OCI-LY7 (cell line): ENCODE results near the gene FOXD1. TPM values are rescaled to one million over a fixed set of nuclear protein-coding genes. Genes with fewer than 3 reads are reported as not detected.

Source experiments
- BruUV-seq: library from RNA; stranded (reverse); fragments of 400-500 nt; replicated peaks from 2 replicates; lab custom pipeline; 2021; lab: Mats Ljungman, UMichigan
- CTCF ChIA-PET: fragments of 300-600 bp; sonication (Branson Sonifier 250); formaldehyde crosslinking; loops from one replicate; lab custom pipeline; 2022; ENCODE audit warnings: antibody characterized with exemption; ENCODE audit not compliant: unreplicated experiment; lab: Charles Lee
- POLR2A ChIA-PET: fragments of 300-600 bp; sonication (Branson Sonifier 250); formaldehyde crosslinking; loops from one replicate; lab custom pipeline; 2022; ENCODE audit warnings: antibody characterized with exemption; lab: Charles Lee
- DNase-seq: peaks from one replicate; pipeline ENCODE4 v3.0.0-alpha.2; 2015; ENCODE audit warnings: low spot score
- H2AFZ ChIP-seq: fragments of 200-600 bp; sonication (generic), shearing (Covaris generic); 2 replicates; pipeline ENCODE4 v1.6.1; 2014; ENCODE audit warnings: mild to moderate bottlenecking, antibody characterized with exemption, low read length, moderate library complexity
- H3K27ac ChIP-seq: fragments of 200-600 bp; sonication (generic); 2 replicates; pipeline ENCODE4 v1.5.1; 2014; ENCODE audit warnings: mixed run types, low read depth, mild to moderate bottlenecking, moderate library complexity, low read length, inconsistent platforms; ENCODE audit not compliant: poor library complexity, severe bottlenecking
- H3K36me3 ChIP-seq: fragments of 200-600 bp; sonication (generic); 2 replicates; pipeline ENCODE4 v1.6.1; 2014; ENCODE audit warnings: mild to moderate bottlenecking, antibody characterized with exemption, low read length, moderate library complexity, mixed read lengths; ENCODE audit not compliant: insufficient read depth
- H3K4me1 ChIP-seq: fragments of 200-600 bp; sonication (generic); 2 replicates; pipeline ENCODE4 v1.5.1; 2014; ENCODE audit warnings: mild to moderate bottlenecking, low read length; ENCODE audit not compliant: insufficient read depth, poor library complexity, severe bottlenecking
- H3K4me2 ChIP-seq: fragments of 200-600 bp; sonication (generic); 2 replicates; pipeline ENCODE4 v1.6.1; 2014; ENCODE audit warnings: mild to moderate bottlenecking, low read length
- H3K4me3 ChIP-seq: fragments of 200-600 bp; sonication (generic); 2 replicates; pipeline ENCODE4 v1.5.1; 2014; ENCODE audit warnings: mild to moderate bottlenecking, low read depth, low read length; ENCODE audit not compliant: poor library complexity, severe bottlenecking
- H3K79me2 ChIP-seq: fragments of 200-600 bp; sonication (generic); 2 replicates; pipeline ENCODE4 v1.6.1; 2016; ENCODE audit warnings: low read depth, mild to moderate bottlenecking, low read length, moderate library complexity, mixed read lengths; ENCODE audit not compliant: insufficient read depth
- H3K9me2 ChIP-seq: fragments of 200-600 bp; sonication (generic); 2 replicates; pipeline ENCODE4 v1.6.1; 2016; ENCODE audit warnings: mild to moderate bottlenecking, low read length, mixed read lengths; ENCODE audit not compliant: insufficient read depth
- H3K9me3 ChIP-seq: fragments of 200-600 bp; sonication (generic); 2 replicates; pipeline ENCODE4 v1.6.1; 2014; ENCODE audit warnings: mild to moderate bottlenecking, mixed run types, low read length, mixed read lengths
- H4K20me1 ChIP-seq: fragments of 200-600 bp; sonication (generic); 2 replicates; pipeline ENCODE4 v1.6.1; 2014; ENCODE audit warnings: mild to moderate bottlenecking, antibody characterized with exemption, low read length, moderate library complexity, mixed read lengths; ENCODE audit not compliant: insufficient read depth
- CTCF ChIP-seq: fragments of 200-600 bp; sonication (generic); conservative IDR thresholded peaks from 2 replicates; pipeline ENCODE4 v1.5.1; 2014; ENCODE audit warnings: mild to moderate bottlenecking, antibody characterized with exemption, low read length, moderate library complexity, mixed read lengths
- EZH2phosphoT487 ChIP-seq: fragments of 200-600 bp; sonication (generic); IDR thresholded peaks from 2 replicates; pipeline ENCODE4 v1.6.1; 2018; ENCODE audit warnings: low read depth, borderline replicate concordance, mild to moderate bottlenecking, mixed run types, antibody characterized with exemption, low read length, moderate library complexity, mixed read lengths
- intact Hi-C: fragments of 100-400 bp; cut with micrococcal nuclease; formaldehyde crosslinking; loops from one replicate; pipeline ENCODE4 v1.10.0; 2022; ENCODE audit not compliant: unreplicated experiment
- total RNA-seq, 2 experiments: library from RNA; depleted of rRNA in 1 of 2; stranded (reverse); fragments of >200 nt in 1 of 2; shearing (Covaris generic) in 1 of 2; gene quantifications; 2 replicates each; pipeline ENCODE4 v1.2.3, GENCODE V29; 2014 to 2022

Gene FOXD1
- total RNA-seq, 2 experiments from 2014 or later = 1.5 to 5.6 TPM

DNA sequence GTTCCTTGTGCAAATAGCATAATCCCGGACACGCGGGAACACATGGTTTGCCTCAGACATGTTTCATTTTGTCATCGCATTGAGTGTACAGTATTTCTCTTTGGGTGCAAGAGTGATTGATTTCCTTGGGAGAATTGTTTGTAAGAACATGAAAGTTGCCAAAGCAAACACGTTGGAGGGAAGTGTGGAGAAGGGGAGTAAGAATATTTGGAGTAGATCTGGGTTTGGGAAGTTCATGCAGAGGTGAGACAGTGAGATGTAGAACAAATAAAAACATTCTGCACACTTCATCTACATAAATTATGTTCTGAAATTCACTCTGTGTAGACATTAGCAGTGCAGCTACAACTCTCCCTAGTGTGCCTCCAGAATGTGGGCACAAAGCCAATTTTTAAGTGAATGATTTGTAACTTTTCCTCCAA, 24.0 kb downstream of the FOXD1 start:
- no peak for DNase-seq
- CTCF ChIA-PET = no interaction called here
- Histone ChIP-seq H3K79me2 (no peaks in the 10 kb centered on the region), H3K36me3 (no peaks in the 10 kb centered on the region), H3K9me2 (no peaks in the 10 kb centered on the region), H2AFZ (no peak overlapping the region), H3K27ac (no peak overlapping the region), H3K4me1 (no peaks in the 10 kb centered on the region), H3K4me2 (no peak overlapping the region), H4K20me1 (no peaks in the 10 kb centered on the region), H3K4me3 (no peak overlapping the region), H3K9me3 (no peaks in the 10 kb centered on the region)
- POLR2A ChIA-PET = no interaction called here
- no peak for TF ChIP-seq EZH2phosphoT487
- no peak for TF ChIP-seq CTCF
- BruUV-seq = no TSS peak
- intact Hi-C loops = no loop called here

DNA sequence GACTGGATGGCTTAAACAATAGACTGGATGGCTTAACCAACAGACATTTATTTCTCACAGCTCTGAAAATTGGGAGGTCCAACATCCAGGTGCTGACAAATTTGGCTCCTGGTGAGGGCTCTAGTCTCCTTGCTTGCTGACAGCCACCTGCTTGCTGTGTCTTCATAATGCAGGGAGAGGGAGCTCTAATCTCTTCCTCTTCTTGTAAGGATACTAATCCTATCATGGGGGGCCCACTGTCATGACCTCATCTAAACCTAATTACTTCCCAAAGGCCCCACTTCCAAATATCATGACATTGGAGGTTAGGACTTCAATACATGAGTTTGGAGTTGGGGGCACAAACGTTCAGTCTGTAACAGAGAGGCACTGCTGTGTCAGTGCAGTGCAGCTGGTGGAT, 26.4 kb downstream of the FOXD1 start:
- Histone ChIP-seq H3K4me3 (no peak overlapping the region), H2AFZ (no peak overlapping the region), H3K36me3 (no peaks in the 10 kb centered on the region), H3K4me2 (no peak overlapping the region), H3K9me3 (no peaks in the 10 kb centered on the region), H3K27ac (no peak overlapping the region), H3K4me1 (no peaks in the 10 kb centered on the region), H3K9me2 (no peaks in the 10 kb centered on the region), H4K20me1 (no peaks in the 10 kb centered on the region), H3K79me2 (no peaks in the 10 kb centered on the region)
- no peak for DNase-seq
- intact Hi-C loops = no loop called here
- BruUV-seq = no TSS peak
- ChIA-PET POLR2A (interaction anchor here (0.6 kb wide), 1 partner anchor 1494 kb away, joined by 3 read pairs; no protein-coding TSS in a partner anchor), CTCF (no interaction called here)
- TF ChIP-seq CTCF (peak; percentile 39), EZH2phosphoT487 (no peak)

DNA sequence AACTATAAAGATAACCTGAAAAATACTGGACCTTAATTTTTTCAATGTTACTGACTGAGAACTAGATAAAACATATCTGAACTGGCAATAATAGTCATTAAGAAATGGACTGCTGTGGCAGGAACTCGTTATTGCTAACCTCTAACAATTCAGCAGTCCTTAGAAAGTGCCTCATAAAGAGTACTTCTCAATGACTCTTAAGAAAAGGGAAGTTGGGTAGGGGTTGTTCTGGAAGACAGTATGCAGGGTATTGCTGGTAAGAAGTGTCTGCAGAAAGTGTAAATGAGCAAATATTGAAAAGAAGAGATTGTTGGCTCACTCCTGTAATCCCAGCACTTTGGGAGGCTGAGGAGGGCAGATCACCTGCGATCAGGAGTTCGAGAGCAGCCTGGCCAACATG, 27.9 kb downstream of the FOXD1 start:
- Histone ChIP-seq H3K4me1 (no peaks in the 10 kb centered on the region), H4K20me1 (no peaks in the 10 kb centered on the region), H3K4me3 (no peak overlapping the region), H3K4me2 (no peak overlapping the region), H3K9me3 (no peaks in the 10 kb centered on the region), H2AFZ (no peak overlapping the region), H3K27ac (no peak overlapping the region), H3K79me2 (no peaks in the 10 kb centered on the region), H3K9me2 (no peaks in the 10 kb centered on the region), H3K36me3 (no peaks in the 10 kb centered on the region)
- TF ChIP-seq EZH2phosphoT487 (no peak), CTCF (no peak)
- BruUV-seq = no TSS peak
- ChIA-PET POLR2A (interaction anchor here (0.6 to 1.1 kb wide), 2 partner anchors 51 to 106 kb away, joined by 3 to 4 read pairs; no protein-coding TSS in a partner anchor), CTCF (no interaction called here)
- no peak for DNase-seq
- intact Hi-C loops = no loop called here
